HG02610 (cell line): ENCODE data around the gene LSM7.

Source experiments
- ATAC-seq: cut with Tn5 transposase; IDR thresholded peaks from one replicate; pipeline ENCODE4 v1.9.1; 2021; ENCODE audit warnings: mild to moderate bottlenecking, moderate library complexity; ENCODE audit not compliant: unreplicated experiment

Gene LSM7

DNA sequence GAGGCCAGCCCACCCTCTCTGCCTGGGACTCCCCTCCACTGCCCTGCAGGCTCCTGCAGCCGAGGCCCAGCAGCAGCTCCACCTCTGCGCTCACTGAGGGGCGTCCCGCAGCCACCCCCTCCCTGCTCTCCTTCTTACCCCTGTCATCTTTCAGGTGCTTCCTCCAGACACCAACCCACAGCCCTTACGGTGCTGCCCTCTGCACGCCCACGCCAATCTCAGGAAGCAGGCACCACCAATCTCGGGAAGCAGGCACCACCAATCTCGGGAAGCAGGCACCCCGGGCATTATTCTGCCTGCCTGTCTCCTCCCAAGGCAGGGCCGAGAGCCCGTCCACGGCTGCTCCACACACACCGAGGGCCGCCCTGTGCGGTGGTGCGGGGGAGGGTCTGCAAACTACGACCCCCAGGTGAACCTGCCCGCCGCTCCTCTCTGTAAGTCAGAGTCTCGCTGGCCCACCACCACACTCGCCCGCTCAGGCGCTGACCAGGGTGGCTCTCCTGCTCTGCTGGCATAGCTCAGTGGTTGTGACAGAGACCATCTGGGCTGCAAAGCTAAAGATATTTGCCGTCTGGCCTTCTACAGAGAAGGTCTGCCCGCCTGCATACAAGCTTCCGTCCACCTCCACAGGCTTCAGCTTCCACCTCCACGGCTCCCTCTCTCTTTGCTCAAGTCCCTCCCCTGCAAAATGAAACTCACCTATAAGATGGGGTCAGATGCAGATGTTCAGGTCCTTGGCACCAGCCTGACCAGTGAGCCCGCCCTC, 2.9 kb downstream of the LSM7 start:
- no peak for ATAC-seq

DNA sequence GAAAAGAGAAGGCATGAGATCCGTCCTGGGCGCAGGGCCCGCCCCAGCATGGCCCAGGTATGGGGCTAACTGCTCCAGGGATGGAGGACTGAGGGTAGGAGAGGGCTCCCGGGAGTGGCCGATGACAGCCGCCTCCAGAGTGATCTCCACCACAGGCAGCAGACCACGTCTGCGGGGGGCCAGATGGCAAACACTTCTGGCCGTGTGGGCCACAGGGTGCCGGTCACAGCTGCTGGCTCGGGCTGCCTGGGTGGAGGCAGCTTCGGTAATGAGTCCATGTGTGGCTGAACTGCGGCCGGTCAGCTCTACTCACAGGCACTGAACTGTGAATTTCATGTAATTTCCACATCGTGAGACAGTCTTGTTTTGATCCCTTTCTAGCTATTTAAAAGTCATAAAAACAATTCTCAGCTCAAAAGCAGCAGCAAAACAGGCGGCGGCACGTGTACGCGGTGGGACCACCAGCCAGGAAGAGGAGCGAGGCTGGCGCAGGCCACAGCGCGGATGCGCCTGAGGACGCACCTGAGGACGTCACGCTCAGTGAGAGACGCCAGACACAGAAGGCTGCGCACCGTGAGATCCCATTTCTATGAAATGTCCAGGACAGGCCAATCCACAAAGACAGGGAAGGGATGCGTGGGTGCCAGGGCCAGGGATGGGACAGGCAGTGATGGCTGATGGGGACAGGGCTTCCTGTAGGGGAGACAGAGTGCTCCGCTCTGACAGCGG, 4.0 kb downstream of the LSM7 start:
- no peak for ATAC-seq

- ATAC-seq: no peak
These were observed 4.7 kb downstream of the LSM7 start for GRCh38 chr19:2323707-2324106.

DNA sequence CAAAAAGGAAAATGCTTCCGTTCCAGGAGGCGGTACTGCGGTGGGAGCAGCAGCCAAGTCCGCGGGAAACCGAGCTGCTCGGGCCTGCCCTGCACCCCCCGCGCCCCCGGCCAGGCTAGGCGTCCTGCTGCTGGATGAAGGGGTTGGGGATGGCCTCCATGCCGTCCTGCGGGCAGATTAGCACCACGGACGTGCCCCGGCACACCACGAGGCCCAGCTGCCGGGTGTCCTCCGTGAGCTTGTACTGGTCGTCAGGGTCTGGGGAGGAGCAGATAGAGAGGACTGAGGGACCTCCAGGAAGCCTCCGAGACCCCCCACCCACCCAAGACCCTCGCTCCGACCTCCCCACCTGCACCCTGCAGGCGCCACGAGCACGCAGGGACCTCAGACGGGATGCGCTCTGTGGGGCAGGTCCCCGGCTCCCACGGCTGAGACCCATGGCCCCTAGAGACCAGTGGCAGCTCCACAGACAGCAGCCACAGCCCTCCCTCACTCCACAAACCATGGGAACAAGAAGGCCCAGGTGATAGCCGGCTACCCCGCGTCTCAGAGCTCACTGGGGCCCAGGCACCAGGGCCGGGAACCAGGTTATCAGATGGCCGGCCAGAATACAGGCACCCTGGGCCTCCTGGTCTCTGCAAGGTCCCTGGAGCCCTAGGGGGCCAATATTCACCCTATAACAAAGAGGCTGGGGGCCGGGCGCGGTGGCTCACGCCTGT, 6.7 kb downstream of the LSM7 start:
- ATAC-seq: no peak

DNA sequence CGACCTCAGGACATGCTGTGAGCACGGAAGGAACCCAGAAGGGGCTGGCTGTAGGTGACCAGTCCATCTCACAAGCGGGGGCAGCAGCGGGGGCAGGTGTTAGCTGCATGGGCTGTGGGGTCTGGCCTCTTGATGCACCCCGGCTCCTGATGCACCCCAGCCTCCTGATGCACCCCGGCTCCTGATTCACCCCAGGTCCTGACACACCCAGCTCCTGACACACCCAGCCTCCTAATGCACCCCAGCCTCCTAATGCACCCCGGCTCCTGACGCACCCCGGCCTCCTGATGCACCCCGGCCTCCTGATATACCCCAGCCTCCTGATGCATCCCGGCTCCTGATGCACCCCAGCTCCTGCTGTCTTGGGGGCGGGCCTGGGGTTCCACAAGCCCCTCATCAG, 7.4 kb downstream of the LSM7 start:
- no peak for ATAC-seq

GRCh38 chr19:2320049-2320448, 8.3 kb downstream of the LSM7 start:
- no peak for ATAC-seq

GRCh38 chr19:2319551-2319950, 8.8 kb downstream of the LSM7 start:
- ATAC-seq: no peak

DNA sequence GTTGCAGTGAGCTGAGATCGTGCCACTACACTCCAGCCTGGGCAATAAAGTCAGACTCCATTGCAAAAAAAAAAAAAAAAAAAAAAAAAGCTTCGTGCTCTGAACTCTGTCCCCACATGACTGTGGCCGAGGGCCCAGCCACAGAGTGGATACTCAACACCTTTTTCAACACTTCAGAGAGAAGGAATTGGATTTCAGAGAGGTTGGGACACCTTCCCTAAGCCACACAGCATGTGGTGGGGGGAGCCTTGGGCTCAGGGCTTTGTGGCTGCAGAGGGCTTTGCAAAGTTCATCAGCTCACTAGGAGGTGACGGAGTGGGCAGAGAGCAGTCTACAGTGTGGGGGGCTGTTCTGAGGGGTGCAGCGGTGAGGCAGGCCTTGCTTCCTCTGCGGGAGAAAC, 9.5 kb downstream of the LSM7 start:
- no peak for ATAC-seq

DNA sequence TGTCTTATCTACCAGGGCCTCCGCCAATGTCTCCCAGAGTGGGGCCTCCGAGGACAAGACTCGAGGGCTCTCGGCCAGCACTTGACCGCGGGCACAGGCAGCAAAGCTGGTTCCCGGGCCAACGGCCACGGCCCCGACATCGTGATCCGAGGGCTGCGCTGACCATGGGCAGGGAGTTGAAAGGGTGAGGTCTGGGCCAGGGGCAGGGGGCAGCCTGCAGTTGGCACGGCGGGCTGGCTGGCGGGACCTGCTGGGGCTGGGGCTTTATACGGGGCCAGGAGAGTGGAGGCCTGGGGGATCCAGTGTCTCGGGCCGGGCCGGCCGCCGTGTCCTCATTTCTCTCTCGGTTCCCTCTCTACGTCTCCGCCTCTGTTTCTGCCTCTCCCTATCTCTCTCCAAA, 10.6 kb downstream of the LSM7 start:
- no peak for ATAC-seq

- no peak for ATAC-seq
These were observed 11.1 kb downstream of the LSM7 start for GRCh38 chr19:2317300-2317699.

GRCh38 chr19:2315818-2316353, 12.5 kb downstream of the LSM7 start:
- ATAC-seq: no peak

DNA sequence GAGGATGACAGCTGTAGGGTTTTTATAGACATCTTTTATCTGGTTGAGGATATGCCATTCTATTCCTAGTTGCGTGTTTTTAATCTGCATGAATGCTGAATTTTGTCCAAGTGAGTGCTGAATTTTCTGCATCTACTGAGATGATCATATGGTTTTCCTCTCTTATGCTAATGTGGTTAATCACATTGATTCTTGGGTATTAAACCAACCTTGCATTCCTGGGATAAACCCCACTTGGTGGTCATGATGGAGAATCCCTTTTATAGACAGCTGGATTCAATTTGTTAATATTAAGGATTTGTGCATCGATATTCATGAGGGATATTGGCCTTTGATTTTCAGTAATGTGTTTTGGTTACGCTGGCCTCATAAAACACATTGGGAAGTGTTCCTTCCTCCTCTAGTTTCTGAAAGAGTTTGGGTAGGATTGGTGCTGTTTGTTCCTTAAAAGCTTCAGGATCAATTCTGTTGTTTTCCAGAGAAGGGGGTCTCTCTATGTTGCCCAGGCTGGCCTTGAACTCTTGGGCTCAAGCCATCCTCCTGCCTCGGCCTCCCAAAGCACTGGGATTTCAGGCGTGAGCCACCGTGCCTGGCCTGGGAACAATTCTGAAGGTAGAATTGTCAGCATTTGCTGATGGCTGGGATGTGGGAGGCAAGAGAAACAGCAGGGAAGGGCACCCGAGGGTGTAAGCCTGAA, 13.1 kb downstream of the LSM7 start:
- no peak for ATAC-seq

DNA sequence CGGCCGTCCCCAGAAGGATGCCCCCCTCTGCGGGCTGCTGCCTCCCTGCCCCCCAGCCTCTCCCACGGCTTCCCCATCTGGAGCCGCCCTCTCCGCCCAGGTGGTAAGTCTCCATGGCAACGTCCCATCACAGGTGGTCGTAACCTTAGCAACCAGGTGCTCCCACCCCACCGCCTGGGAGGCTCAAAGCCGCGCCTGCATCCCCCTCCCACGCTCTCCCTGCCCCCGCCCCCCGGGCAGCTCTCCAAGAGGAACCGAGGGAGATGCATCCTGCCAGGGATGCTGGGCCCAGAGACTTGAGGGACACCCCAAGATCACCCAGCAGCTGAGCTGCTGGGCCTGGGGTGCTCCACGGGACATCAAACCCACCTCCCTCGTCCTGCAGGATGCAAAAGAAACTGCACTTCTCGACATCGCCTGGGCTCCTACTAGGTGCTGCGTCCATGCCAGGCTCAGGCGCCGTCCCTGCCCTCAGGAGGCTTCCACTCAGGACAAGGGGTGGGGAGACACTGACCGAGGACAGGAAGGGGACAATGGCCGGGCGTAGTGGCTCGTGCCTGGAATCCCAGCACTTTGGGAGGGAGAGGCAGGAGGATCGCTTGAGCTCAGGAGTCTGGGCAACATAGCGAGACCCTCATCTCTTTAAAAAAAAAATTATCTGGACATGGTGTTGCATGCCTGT, 15.4 kb downstream of the LSM7 start:
- no peak for ATAC-seq

GRCh38 chr19:2311093-2311492, 17.3 kb downstream of the LSM7 start:
- ATAC-seq: no peak

DNA sequence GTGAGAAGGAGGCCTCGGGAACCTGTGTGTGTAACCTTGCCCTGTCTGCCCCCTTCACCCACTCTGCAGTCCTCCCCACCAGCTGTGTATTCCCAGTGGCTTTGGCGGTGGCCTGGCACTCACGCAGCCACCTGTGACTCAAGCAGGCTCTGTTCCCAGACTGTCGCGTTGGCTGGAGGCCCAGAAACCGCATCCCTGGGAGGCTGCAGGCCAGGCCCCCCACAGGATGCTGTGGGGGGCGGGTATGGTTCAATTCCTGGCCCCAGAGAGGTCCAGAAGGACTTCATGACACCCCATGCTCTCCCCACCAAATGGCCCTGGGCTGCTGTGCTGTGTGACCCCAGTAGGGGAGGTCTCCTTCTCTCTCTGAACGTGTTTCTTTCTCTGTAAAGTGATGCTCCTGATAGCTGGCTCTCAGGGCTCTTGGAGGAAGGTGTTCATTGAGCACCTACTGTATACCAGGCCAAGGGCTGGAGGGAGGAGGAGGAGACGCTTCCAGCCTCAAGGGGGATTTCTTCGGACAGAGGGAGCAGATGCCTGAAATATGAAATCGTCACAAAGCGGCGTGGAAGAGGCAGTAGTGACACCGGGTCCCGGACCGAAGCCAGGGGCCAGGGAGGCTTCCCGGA, 18.5 kb downstream of the LSM7 start:
- ATAC-seq: no peak

DNA sequence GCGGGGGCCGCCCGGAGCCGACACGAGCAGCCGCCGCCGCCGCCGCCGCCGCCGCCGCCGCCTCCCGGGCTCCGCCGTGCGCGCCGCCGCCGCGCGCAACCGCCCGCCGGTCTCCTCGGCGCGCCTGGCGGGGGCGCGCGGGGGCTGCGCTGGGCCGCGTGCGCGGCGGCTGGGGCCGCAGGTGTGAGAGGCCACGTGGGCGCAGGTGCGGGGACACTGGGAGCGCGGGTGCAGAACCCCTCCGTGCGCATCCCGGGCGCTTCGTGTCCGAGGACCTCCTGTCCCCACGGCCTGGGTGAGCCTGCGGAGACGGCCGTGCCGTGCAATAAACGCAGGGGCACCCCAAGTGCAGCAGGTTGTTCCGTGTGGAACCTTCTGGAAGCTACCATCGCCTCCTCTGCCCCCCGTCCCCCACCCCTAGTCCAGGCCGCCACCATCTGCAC, 20.3 kb downstream of the LSM7 start, which contains the start of gene LINGO3:
Gene LINGO3 (minus strand): TSS at position 41 of the 443 bp plus-strand sequence. CDS start 16,378 bp downstream, outside the sequence.
- ATAC-seq: no peak

DNA sequence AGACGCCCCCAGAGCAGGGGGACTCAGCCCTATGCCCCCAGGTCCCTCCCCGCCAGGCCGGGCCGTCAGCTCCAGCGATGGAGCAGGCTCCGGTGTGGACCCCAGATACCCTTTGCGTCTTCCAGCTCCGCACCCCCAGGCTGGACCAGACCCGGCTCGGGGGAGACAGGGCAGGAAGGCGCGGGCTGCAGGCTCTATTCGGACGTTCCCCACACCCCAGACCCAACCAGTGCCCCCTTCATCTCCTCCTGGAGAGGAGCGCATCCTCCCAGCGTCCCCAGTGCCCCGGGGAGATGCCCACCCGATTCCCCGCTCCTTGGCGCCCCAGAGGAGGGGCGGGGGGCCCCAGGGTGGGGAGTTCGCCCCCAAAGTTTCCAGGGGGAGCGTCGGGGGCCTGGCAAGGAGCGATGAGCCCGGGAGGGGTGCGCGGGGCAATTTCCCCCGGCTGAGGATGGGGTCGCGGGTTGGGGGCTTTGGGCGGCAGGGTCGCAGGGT, 20.8 kb downstream of the LSM7 start:
- ATAC-seq: no peak

- ATAC-seq: no peak
These were observed 21.4 kb downstream of the LSM7 start for GRCh38 chr19:2306971-2307370.

DNA sequence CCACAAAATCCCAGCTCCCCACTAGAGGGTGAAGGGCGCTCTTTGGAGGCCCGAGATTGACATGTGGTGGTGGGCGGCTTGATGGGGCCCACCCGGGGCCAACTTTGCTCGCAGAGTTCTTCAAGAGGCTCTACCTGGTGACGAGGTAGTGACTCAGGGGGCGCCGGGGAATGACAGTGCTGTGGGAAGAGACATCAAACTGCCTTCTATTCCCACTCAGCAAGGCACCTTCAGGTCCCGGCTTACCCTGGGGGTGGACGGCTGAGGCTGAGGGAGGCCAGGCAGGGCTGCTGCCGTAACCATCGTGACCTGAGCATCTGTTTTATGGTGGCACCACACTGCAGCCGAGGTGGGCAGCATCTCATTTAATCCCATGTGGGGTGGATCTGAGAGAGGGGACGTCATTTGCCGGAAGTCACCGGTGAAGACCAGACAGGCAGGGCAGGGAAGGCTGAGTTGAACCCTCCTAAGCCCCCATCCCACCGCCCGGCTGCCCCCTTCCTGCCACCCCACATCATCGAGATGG, 22.0 kb downstream of the LSM7 start:
- ATAC-seq: no peak
